Activated CD8-positive, alpha-beta T cell treated with anti-CD3 and anti-CD28 coated beads for 36 hours (primary cell): ENCODE results near the gene TBX6. TPM values are rescaled to one million over a fixed set of nuclear protein-coding genes. Genes with fewer than 3 reads are reported as not detected.

Source experiments
- ATAC-seq: fragments of 200-7000 bp; cut with Tn5 transposase; one replicate; pipeline ENCODE4 v1.10.0; 2021; ENCODE audit warnings: mild to moderate bottlenecking, moderate library complexity
- CTCF ChIA-PET: fragments of 350-600 bp; sonication (Branson Sonifier 250); formaldehyde crosslinking; loops from one replicate; lab custom pipeline; 2021; ENCODE audit warnings: antibody characterized with exemption; lab: Charles Lee
- POLR2A ChIA-PET: fragments of 350-600 bp; sonication (Branson Sonifier 250); formaldehyde crosslinking; loops from one replicate; lab custom pipeline; 2021; ENCODE audit warnings: antibody characterized with exemption; lab: Charles Lee
- DNase-seq: peaks from one replicate; pipeline ENCODE4 v3.0.0-alpha.2; 2020
- H3K27ac Mint-ChIP-seq: one replicate; pipeline ENCODE4 v1.8.0; 2021; ENCODE audit warnings: mild to moderate bottlenecking, mixed read lengths
- H3K27me3 Mint-ChIP-seq: one replicate; pipeline ENCODE4 v1.8.0; 2021; ENCODE audit warnings: mixed read lengths
- H3K36me3 Mint-ChIP-seq: one replicate; pipeline ENCODE4 v1.8.0; 2021; ENCODE audit warnings: low read depth, mixed read lengths
- H3K4me1 Mint-ChIP-seq: one replicate; pipeline ENCODE4 v1.8.0; 2021; ENCODE audit warnings: low read depth, mixed read lengths
- H3K4me3 Mint-ChIP-seq: one replicate; pipeline ENCODE4 v1.8.0; 2021; ENCODE audit warnings: mild to moderate bottlenecking, moderate library complexity, mixed read lengths
- H3K9me3 Mint-ChIP-seq: one replicate; pipeline ENCODE4 v1.8.0; 2021; ENCODE audit warnings: mixed read lengths
- intact Hi-C: fragments of 100-400 bp; cut with micrococcal nuclease; formaldehyde crosslinking; loops from one replicate; pipeline ENCODE4 v1.10.0; 2022
- total RNA-seq, 2 experiments: library from RNA; stranded (reverse); gene quantifications; one replicate each; pipeline ENCODE4 v1.2.3, GENCODE V29; 2021
- TF ChIP-seq, protein P1 (sequence below): fragments of 200-600 bp; IDR thresholded peaks from one replicate; pipeline ENCODE4 v1.8.0; 2022; ENCODE audit warnings: antibody characterized with exemption, mild to moderate bottlenecking

The TBX6 gene
- total RNA-seq, 2 experiments from 2014 or later, result 2.5 TPM

- intact Hi-C loops, result no loop called here
- no peak for DNase-seq
- Mint-ChIP-seq H3K4me1 (peaks cover 6% of the 10 kb centered on the region), H3K27me3 (no peaks in the 10 kb centered on the region), H3K27ac (peak overlapping the region; percentile 34), H3K36me3 (peaks cover 8% of the 10 kb centered on the region), H3K9me3 (no peaks in the 10 kb centered on the region), H3K4me3 (no peak overlapping the region)
- ChIA-PET CTCF (interaction anchor here (1.0 to 5.7 kb wide), 6 partner anchors 10 to 65 kb away, joined by 3 to 36 read pairs (median 12); partner anchors contain the start of gene TBX6), POLR2A (interaction anchor here (0.7 to 1.0 kb wide), 3 partner anchors 8 to 48 kb away, joined by 3 to 4 read pairs (median 3); partner anchors contain the start of gene ALDOA)
- no peak for ATAC-seq
- TF ChIP-seq, protein P1, sequence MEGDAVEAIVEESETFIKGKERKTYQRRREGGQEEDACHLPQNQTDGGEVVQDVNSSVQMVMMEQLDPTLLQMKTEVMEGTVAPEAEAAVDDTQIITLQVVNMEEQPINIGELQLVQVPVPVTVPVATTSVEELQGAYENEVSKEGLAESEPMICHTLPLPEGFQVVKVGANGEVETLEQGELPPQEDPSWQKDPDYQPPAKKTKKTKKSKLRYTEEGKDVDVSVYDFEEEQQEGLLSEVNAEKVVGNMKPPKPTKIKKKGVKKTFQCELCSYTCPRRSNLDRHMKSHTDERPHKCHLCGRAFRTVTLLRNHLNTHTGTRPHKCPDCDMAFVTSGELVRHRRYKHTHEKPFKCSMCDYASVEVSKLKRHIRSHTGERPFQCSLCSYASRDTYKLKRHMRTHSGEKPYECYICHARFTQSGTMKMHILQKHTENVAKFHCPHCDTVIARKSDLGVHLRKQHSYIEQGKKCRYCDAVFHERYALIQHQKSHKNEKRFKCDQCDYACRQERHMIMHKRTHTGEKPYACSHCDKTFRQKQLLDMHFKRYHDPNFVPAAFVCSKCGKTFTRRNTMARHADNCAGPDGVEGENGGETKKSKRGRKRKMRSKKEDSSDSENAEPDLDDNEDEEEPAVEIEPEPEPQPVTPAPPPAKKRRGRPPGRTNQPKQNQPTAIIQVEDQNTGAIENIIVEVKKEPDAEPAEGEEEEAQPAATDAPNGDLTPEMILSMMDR, result no peak
Measured at GRCh38 chr16:30113711-30114333, 22.1 kb upstream of the TBX6 start.

- Mint-ChIP-seq H3K9me3 (no peaks in the 10 kb centered on the region), H3K36me3 (peaks cover 6% of the 10 kb centered on the region), H3K4me1 (peaks cover 6% of the 10 kb centered on the region), H3K27me3 (no peaks in the 10 kb centered on the region), H3K27ac (peak within 1 kb of the TSS; percentile 34), H3K4me3 (no peak within 1 kb of the TSS)
- POLR2A ChIA-PET, result interaction anchor here (0.7 to 1.4 kb wide), 7 partner anchors 8 to 48 kb away, joined by 3 to 6 read pairs (median 3); partner anchors contain the start of gene ALDOA
- DNase-seq, result no peak
- intact Hi-C loops, result no loop called here
- ATAC-seq, result no peak
- CTCF ChIA-PET, result interaction anchor here (0.6 to 5.7 kb wide), 14 partner anchors 8 to 73 kb away, joined by 3 to 36 read pairs (median 6); partner anchors contain the start of genes CORO1A, MAPK3, PPP4C and TBX6
- TF ChIP-seq, protein P1, result no peak
Measured at GRCh38 chr16:30113031-30113710, 21.4 kb upstream of the TBX6 start, which contains the start of gene GDPD3. GDPD3 (minus strand) TSS chr16:30113537; CDS start chr16:30113478, 59 bp downstream.

DNA sequence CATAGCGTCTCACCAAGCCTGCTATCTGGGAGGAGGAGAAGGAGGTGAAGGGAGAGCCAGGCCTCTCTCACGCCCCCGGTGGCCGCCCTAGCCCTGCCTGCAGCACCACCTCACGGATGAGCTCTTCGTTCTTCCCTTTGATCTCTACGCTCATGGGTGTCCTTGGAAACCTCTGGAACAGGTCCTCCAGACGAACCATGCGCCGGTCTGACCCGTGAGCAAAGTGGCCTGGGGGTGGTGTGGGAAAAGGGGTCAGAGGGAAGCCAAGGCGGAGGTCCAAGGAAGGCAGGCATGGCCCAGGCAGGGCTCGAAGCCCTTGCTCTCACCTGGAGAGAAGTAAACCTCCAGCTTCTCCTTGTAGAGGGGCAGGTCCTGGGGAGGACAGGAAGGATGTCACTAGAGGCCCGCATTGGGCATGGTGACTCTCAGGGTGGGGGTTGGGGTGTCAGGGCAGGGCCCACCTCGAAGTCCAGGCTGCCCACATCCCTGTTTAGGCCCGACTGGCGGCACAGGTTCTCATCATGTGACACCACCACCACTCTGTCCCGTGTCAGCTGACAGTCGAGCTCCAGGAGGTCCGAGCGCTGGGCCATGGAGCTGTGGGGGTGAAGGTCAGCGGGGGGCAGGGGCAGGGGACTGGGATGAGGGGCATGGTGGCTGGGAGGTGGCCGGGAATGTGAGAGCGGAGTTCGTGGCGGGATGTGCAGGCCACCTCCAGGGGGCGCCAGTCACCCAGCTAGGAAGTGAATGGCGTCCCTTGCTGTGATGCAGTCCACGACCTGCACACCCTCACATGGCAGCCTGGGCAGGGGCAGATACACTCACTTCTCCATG is 20.7 kb upstream of the TBX6 start:
- peaks cover 6% of the 10 kb centered on the region for H3K4me1 Mint-ChIP-seq
- H3K27ac Mint-ChIP-seq, result no peak overlapping the region
- ChIA-PET POLR2A (interaction anchor here (0.6 to 1.4 kb wide), 9 partner anchors 9 to 260 kb away, joined by 3 to 10 read pairs (median 3); partner anchors contain the start of gene ALDOA), CTCF (interaction anchor here (0.6 to 5.7 kb wide), 20 partner anchors 9 to 138 kb away, joined by 3 to 36 read pairs (median 4); partner anchors contain the start of genes C16orf92, CORO1A, MAPK3 and PPP4C)
- H3K27me3 Mint-ChIP-seq, result no peaks in the 10 kb centered on the region
- ATAC-seq, result peak; percentile 79
- TF ChIP-seq, protein P1, result peak; percentile 92
- no peak overlapping the region for H3K4me3 Mint-ChIP-seq
- DNase-seq, result peak; percentile 75
- no peaks in the 10 kb centered on the region for H3K9me3 Mint-ChIP-seq
- H3K36me3 Mint-ChIP-seq, result peaks cover 7% of the 10 kb centered on the region
- intact Hi-C loops, result no loop called here

GRCh38 chr16:30110661-30111060 is 18.9 kb upstream of the TBX6 start:
- Mint-ChIP-seq H3K27me3 (no peaks in the 10 kb centered on the region), H3K4me1 (peaks cover 6% of the 10 kb centered on the region), H3K27ac (no peak overlapping the region), H3K36me3 (peaks cover 11% of the 10 kb centered on the region), H3K9me3 (no peaks in the 10 kb centered on the region), H3K4me3 (no peak overlapping the region)
- TF ChIP-seq, protein P1, result no peak
- ATAC-seq (no peak), DNase-seq (no peak)
- intact Hi-C loops, result no loop called here
- CTCF ChIA-PET, result interaction anchor here (3.1 to 5.7 kb wide), 2 partner anchors 18 to 19 kb away, joined by 15 to 36 read pairs; partner anchors contain the start of gene TBX6
- POLR2A ChIA-PET, result interaction anchor here (0.7 to 1.0 kb wide), 2 partner anchors 8 to 34 kb away, joined by 3 to 4 read pairs; no protein-coding TSS in a partner anchor
